ENCODE results near the gene PRKG1.

The PRKG1 gene

DNA sequence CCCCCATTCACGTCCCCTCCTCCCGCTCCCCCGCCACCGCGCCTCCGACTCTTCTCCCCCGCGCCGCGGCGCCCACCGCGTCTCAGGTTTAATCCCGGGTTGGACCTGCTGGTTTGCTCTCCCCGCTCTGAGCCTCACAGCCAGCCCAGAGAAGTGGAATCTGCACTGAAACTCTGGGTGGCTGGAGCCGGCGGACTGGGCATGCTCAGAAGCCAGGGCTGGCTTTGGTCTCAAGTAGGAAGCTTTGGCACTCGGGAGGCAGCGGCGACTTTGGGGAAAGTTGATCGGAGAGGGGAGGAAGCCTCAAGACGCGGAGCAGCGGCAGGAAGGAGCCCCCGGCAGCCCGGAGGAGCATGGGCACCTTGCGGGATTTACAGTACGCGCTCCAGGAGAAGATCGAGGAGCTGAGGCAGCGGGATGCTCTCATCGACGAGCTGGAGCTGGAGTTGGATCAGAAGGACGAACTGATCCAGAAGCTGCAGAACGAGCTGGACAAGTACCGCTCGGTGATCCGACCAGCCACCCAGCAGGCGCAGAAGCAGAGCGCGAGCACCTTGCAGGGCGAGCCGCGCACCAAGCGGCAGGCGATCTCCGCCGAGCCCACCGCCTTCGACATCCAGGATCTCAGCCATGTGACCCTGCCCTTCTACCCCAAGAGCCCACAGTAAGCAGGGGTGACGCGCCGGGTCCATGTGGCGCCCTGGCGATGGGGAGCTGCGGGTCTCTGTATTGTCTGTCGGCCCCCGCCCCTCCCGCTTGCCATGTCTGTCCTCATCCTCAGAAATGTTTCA is at the start of gene PRKG1:
Gene PRKG1, plus strand, starts transcription at position 250 of the 791 bp plus-strand sequence.
- peak; percentile 39 for DNase-seq (ENCODE audit: low spot score)

DNA sequence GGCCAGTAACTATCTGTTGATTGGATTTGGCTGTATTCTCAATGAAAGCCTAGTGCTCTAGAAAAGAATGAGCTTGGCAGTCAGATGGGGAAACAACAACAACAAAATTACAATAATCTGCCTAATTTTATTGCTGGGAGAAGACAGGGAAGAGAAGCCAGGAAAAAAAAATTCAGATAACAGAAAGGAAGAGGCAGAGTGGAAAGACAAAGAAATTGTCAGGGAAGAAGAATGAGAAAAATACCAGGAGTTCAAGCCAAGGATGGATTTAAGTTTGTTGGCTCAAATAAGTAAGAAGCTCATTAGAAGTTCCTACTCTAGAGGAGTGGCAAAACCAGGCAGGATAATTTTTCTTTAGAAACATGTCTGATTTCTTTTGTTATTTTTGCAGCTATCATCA is 45.9 kb upstream of the PRKG1 start:
- no peak for DNase-seq (ENCODE audit: low spot score)

DNA sequence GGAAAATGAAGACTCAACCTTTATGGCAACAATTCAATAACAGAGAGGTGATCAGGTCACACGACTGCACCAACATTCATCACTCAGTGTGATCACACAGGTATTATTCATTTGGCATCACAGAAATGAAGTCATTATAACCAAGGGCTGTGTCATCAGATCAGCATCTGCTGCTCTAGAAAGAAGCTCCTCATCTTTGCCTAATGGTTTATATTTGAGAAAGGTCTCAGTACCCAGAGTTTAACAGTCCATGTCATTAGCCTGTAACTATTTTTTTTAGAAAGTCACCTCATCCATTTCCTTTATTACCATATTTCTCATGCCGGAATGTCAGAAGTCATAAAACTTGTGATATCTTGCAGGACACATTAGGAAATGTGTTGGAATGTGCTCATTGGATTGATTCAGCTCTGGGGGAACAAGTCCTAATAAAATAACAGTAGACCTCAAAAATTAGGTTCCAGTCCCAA is 45.1 kb upstream of the PRKG1 start:
- DNase-seq (ENCODE audit: low spot score): no peak

DNA sequence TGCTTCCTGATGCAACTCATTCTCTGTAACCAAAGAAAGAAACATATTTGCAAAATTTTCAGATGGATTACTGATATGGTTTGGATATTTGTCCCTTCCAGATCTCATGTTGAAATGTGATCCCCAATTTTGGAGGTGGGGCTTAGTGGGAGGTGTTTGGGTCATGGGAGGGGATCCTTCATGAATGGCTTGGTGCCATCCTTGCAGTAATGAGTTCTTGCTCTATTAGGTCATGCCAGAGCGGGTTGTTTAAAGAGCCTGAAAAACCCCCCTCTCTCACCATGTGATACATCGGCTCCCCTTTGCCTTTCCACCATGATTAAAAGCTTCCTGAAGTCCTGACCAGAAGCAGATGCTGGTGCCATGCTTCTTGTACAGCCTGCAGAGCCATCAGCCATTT is 43.8 kb upstream of the PRKG1 start:
- no peak for DNase-seq (ENCODE audit: low spot score)

DNA sequence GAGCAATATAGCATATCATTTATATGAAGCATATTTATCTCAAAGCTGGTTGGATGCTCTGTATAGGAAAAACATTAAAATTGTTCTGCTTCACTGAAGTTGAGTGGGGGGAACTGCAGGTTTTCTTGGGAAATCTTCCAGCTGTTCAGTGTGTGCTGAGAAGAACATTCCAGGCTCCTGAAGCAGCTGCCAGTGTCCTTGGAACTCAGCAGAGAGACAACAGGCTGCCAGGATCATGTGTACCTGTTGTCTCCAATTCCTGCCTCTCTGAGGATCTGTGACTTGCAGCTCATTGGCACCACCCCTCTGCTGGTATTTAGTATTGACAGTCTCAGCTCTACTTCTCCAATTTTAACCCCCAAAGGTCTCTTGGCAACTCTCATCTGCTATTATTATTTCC is 42.3 kb upstream of the PRKG1 start:
- no peak for DNase-seq (ENCODE audit: low spot score)

DNA sequence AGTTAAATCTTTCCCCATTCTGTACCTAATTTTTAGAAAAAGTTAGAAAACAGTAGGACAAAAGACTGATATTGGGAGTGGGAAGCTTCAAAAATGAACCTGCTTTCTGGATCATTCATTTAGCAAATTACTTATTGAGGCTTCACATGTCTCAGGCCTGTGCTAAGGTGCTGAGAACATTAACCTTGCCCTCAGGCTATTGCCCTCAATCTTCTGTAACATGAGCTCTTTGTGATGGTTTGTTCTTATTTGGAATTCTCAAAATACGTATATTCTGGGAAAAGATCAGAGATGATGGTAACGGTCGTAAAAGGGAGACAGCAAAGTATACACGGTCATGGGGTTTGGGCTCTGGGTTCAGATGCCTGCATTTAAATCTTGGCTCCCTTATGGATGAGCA is 39.5 kb upstream of the PRKG1 start:
- DNase-seq (ENCODE audit: low spot score): no peak

DNA sequence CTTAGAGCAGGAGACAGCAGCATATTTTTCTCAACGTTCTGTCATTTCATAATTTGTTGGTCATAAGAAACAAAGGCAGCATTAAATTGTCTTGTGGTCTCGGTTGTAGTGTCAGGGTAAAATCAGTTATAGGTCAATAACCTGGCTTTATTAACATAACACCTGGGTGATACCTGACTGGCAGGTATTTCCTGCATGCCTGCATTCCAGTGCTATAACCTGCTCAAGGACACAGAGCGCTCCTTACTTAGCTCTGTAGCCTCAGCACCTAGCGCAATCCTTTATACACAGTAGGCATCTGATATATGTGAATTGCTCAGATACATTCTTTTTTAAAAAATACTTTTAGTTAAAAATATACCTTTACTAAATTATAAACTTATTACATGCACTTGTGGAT is 38.9 kb upstream of the PRKG1 start:
- no peak for DNase-seq (ENCODE audit: low spot score)

DNA sequence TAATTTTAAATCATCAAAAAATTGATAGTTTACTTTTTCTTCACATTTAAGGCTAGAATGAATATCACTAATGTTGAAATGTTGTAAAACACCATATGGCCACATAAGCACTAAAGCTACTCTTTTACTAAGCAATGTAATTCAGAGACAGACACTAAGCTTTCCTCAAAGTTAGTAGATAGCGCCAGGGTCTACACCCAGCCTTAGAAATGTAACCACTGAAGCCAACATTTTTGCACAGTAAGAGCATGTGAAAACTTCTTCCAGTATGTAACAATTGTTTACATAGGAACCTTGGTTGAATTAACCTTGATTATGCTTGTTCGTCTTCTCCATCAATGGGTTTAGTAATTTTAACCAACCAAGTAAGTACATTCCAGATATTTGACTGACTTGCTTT is 28.4 kb upstream of the PRKG1 start:
- no peak for DNase-seq (ENCODE audit: low spot score)

DNA sequence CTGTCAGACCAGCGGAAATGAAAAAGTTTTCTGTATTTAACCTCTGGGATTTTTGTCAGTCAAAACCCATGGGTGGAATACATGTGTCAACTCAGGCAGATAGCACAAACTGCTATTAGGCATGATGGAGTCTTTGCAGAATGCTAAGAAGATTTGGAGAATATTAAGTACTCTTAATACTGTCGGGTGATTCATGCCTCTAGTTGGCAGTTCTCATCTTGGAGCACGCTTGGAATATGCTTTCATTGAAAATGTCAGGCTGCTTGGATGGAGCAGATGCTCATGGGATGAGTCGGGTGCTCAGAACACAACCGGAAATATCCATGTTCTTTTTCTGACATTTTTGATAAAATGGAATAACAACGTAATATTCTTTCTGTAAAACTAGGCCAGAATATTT is 27.6 kb upstream of the PRKG1 start:
- no peak for DNase-seq (ENCODE audit: low spot score)

DNA sequence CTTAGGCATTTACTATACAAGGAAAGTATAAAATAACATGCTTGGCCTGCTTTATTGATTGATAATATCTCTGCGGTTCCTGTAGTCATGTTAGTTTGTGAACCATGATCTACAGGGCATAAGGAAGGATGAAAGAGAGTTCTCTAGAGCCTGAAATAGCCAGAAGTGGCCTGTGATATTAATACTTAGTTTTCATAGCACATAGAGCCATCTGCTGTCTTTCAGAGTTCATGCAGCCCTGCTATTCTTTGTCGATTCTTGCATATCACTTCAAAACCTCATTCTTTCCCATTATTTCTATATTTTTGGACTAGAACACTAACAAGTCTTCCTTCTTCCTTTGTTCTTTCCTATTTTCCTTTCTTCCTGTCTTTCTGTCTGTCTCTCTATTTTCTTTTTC is 26.4 kb upstream of the PRKG1 start:
- no peak for DNase-seq (ENCODE audit: low spot score)

DNA sequence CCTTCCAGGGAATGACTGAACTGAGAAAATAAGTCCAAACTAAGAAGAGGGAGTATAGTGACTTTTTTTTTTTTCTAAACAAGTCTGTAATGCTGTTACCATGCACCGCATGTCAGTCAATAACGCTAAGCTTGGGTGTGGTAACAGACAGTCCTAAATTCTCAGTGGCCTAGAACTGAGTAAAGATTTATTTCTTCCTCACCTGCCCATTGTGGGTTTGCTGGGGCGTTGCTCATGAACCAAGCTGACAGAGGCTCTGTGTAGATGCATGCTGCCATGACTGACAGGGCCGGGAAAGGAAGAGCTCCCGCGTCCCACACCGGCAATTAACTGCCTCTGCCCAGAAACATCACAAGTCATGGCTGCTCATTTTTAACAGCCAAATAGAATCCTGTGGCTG is 25.5 kb upstream of the PRKG1 start:
- DNase-seq (ENCODE audit: low spot score): no peak

DNA sequence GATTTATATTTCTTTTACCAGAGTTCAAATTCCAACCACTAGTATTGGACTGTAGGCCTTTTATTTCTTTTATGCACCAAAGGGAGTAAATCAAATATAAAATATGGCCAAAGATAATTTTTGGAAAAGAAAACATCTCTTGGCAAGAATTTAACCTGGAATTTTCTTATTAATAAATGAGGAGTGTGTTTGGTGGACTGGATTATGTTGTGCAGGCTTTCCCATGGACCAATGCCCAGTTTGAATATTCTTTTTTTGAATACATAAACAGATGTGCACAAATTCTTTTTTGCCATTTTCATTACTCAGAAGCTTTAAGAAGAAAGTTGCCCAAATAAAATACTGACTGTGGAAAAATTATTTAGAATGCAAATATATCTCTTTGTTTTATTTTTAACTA is 22.1 kb upstream of the PRKG1 start:
- no peak for DNase-seq (ENCODE audit: low spot score)

DNA sequence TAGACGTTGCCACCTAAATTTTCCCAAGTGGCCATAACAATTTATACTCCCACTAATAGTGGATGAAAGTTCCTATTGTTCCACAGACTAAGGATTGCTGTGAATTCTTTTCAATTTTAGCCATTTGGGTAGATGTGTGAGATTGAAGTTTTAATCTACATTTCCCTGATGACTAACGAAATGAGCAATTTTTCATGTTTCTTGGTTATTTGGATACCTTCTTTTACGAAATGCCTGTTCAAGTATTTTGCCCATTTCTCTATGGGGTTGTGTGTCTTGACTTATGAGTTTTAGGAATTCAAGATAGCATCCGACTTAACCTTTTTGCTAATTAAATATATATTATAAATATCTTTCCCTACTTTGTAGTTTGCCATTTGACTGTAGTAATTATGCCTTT is 16.4 kb upstream of the PRKG1 start:
- DNase-seq (ENCODE audit: low spot score): no peak

DNA sequence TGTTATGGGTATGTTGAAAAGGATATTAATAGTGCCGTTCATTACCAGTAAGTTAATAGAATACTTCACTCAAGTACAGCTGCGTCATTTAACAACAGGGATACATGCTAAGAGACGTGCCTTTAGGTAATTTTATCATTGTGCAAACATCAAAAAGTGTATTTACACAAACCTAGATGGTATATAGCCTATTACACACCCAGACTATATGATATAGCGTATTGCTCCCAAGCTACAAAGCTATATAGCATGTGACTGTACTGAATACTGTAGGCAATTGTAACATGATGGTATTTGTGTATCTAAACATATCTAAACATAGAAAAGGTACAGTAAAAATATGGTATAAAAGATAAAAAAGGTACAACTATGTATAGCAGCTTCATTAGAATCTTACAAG is 11.1 kb upstream of the PRKG1 start:
- no peak for DNase-seq (ENCODE audit: low spot score)

DNA sequence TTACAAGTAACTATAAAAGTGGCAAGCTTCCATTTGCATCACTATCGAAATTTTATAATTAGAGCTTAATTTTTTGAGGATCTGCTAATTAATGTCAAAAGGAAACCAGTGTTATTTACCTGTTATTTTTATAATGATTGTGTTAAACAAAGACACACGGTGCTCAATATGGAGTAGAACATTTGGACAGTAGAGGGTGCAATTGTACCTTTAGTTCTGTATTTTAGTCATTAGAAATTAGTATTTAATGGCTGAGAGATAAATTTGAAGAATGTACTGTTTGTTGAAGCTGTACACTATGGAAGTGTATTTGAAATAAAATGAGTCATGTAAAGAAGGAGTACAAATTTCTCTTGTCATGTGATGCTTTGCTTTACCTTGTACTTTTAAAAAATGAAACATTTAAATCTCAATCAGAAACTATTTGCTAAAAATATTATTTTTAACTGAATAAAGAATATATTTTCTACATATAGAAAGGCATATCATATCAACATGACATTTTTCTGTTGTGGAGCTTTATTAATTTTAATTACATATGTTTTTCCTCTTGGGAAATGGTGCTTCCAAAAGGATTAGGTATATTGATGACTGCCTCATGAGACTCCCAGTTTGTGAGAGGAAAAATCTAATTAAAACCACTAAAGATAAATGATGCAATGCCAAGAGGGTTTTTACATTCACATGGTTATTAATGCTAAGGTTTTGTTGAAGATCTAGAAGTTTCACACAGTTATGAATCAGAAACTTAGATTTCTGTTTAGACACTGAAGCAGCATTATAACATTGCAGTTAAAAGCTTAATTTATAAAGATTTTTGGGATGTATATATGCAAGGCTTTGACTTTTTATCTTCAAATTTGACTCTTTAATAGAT is 10.4 kb upstream of the PRKG1 start:
- no peak for DNase-seq (ENCODE audit: low spot score)

DNA sequence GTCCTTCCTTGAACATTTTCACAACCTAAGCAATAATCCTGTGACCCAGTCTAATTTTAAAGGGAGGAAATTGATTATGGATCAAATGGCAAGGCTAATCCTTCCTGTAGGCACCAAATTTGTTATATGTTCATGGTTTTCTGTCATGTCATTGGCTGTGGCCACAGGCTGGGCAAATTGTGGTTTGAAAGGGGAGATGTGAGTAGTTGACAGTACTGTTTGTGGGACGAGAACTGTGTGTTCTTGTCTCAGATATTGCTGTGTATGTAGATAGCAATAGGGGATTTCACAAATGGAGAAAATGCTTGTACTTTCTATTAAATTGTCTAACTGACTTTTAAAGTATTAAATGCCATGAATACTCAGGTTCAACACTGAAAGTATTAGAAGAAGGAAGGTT is 8.1 kb upstream of the PRKG1 start:
- no peak for DNase-seq (ENCODE audit: low spot score)

DNA sequence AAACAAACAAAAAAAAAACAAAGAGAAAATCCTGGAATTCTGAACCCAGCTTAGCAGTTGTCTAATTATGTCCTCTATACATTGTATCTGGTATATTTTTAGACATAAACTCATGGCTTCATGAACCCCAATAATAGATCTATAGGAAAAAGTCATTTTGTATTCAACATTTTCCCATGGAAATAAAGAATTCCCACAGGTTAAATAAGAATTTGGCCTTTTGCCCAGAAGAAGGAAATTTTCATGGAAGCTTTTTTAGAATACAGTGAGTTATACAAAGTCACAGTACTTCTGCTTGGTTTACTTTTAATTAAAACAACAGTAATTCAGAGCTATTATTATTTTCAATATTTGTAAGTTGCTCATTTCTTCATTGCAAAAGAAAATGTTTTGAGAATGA is 2.1 kb upstream of the PRKG1 start:
- DNase-seq (ENCODE audit: low spot score): no peak

DNA sequence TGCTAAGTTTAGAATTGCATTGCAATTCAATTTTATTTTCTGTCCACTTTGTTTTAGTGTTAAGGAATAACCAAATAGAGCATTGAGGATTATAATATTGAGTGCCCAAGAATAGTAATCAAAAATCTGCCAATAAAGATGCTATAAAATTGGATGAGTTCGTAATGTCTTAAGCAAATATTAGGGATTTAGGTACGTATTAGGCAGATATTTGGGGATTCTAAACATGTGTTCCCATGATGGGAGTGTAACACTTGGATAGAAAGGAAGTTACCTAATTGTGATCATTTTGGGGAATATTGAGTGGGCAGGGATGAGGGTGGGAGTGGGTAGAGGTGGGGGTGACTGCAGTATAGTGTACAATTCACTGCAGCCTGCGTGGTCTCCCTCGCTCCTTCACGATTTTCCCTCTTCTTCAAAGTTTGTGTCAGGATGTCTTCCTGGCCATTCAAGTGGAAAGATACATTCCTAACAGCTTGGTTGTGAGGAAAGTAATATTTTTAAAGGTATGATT is 1.3 kb upstream of the PRKG1 start:
- no peak for DNase-seq (ENCODE audit: low spot score)

DNA sequence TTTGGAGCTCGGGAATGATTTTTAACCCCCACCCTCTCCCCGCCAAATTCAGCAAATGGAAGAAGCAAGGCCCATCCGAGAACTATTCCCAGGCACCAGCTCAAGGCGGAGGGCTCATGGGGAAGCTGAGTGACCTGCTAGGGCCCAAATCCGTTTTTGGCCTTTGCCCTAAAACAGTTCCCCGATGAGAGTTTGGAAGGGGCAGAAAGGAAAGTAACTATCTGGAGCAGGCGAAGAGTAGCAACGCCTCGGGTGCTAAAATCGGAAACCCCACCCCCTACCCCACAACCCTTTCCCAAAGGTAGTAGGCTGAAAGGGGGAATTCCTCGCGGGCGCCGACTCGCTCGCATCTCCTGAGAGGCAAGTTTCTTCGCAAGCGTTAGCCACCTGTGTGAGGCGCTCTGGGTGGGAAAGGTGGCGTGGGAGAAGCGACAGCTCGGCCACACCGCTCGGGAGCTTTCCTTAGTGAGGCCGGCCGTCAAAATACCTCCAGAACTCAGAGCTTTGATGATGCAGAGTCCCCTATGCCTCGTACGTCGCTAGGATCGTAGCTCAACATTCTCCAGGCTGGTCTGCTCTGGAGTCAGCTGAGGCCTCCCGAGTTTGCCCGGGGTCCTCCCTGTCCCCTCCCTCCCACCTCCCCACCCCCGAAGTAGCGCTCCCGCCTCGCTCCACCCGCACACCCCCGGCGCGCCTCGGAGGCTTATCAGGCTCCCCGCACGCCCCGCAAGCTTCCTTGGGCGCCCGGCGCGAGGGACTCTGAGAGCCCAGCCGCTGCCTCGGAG is 642 bp upstream of the PRKG1 start:
- DNase-seq (ENCODE audit: low spot score): peak; percentile 15

DNA sequence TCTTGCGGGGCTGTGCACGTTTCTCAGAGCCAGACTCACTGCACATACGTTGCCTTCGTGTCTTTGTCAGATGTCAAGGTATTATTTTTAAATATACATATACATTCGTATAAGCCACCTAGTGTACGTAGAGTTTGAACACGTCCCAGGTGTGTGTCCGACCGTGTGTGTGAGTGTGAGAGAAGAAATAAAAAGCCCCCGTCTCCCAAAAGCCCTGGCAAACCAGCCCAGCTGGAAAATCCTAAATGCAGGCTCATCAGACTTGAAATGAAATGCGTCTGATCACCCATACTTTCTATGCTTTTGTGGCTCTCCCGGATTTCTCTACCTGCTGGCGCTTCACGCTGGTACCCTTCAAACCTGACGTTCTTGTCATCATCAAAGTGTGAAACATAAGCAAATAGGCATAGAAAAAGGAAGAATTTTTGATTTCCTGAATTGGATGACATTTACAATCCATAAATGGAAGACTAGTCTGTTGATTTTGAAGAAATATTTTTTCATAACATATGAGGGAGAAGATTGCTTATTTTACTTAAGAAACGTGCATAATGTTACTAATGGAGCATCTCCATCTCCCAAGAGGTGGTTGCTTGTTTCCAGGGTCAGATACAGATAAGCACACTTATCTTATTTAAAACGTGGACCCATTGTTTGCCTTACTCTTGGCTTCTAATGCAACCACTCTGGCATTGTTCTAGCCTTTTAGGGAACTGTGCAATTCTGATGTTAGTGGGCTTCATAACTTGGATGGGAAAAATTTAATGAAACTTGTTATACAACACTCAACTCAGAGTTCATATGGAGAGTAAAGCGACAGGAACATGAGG is 971 bp downstream of the PRKG1 start:
- no peak for DNase-seq (ENCODE audit: low spot score)

DNA sequence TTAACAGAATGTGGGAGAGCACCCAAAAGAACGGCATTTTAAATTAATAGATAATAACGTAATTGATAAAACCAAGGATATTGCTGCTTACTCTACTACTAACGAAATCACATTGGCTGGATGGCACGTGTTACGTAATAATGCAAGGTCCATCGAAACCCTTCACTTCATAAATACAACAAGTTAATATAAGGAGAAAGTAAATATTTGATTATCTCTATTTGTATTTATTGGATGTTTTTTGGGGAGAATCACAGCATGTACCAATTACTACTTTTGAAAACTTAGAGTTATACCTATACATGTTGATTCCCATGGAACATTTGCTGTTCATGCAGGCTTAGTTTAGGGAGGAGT is 1.6 kb downstream of the PRKG1 start:
- no peak for DNase-seq (ENCODE audit: low spot score)
